SJCRH30 (cell line): Measurements from ENCODE around the gene UGT2B15. TPM values are rescaled to one million over a fixed set of nuclear protein-coding genes. Genes with fewer than 3 reads are reported as not detected.

Experiments
- DNase-seq, 2 experiments: peaks; one replicate each; pipeline ENCODE4 v3.0.0-alpha.2; 2015 to 2020
- H3K27ac ChIP-seq: fragments of 250-450 bp; sonication (Bioruptor Pico); 2 replicates; pipeline ENCODE4 v1.5.1; 2020; ENCODE audit warnings: mild to moderate bottlenecking, moderate library complexity
- H3K27me3 ChIP-seq: fragments of 250-450 bp; sonication (Bioruptor Pico); 2 replicates; pipeline ENCODE4 v1.5.1; 2020; ENCODE audit warnings: mild to moderate bottlenecking, moderate library complexity
- H3K36me3 ChIP-seq: fragments of 250-450 bp; sonication (Bioruptor Pico); 2 replicates; pipeline ENCODE4 v1.5.1; 2020; ENCODE audit warnings: mild to moderate bottlenecking, moderate library complexity
- H3K4me1 ChIP-seq: fragments of 250-450 bp; sonication (Bioruptor Pico); 2 replicates; pipeline ENCODE4 v1.5.1; 2020; ENCODE audit warnings: mild to moderate bottlenecking, moderate library complexity
- H3K4me3 ChIP-seq: fragments of 250-450 bp; sonication (Bioruptor Pico); 2 replicates; pipeline ENCODE4 v1.5.1; 2020; ENCODE audit warnings: mild to moderate bottlenecking, moderate library complexity
- H3K9me3 ChIP-seq: fragments of 250-450 bp; sonication (Bioruptor Pico); replicated peaks from 2 replicates; pipeline ENCODE4 v1.5.1; 2020; ENCODE audit warnings: mild to moderate bottlenecking, moderate library complexity
- total RNA-seq: library from RNA; depleted of rRNA; stranded (reverse); fragments of >200 nt; shearing (Covaris generic); gene quantifications from 2 replicates; pipeline ENCODE4 v1.2.3, GENCODE V29; 2014; rRNA removed

Gene UGT2B15
- total RNA-seq, 1 experiment from 2014 or later: not detected

GRCh38 chr4:68615699-68616422 lies 54.6 kb downstream of the UGT2B15 start:
- Histone ChIP-seq H3K4me3 (no peak overlapping the region), H3K27ac (no peak overlapping the region), H3K4me1 (no peaks in the 10 kb centered on the region), H3K36me3 (no peaks in the 10 kb centered on the region), H3K27me3 (no peaks in the 10 kb centered on the region), H3K9me3 (no peaks in the 10 kb centered on the region)
- no peak for DNase-seq

GRCh38 chr4:68613752-68614151 lies 56.7 kb downstream of the UGT2B15 start:
- Histone ChIP-seq H3K27me3 (no peaks in the 10 kb centered on the region), H3K36me3 (no peaks in the 10 kb centered on the region), H3K27ac (no peak overlapping the region), H3K4me1 (no peaks in the 10 kb centered on the region), H3K9me3 (no peaks in the 10 kb centered on the region), H3K4me3 (no peak overlapping the region)
- no peak for DNase-seq

GRCh38 chr4:68606240-68606639 lies 64.2 kb downstream of the UGT2B15 start:
- Histone ChIP-seq H3K4me3 (no peak overlapping the region), H3K36me3 (no peaks in the 10 kb centered on the region), H3K27ac (no peak overlapping the region), H3K9me3 (no peaks in the 10 kb centered on the region; the same call in 1 of the 2 replicates), H3K27me3 (no peaks in the 10 kb centered on the region), H3K4me1 (no peaks in the 10 kb centered on the region)
- no peak for DNase-seq

- H3K36me3 ChIP-seq: no peaks in the 10 kb centered on the region
- no peaks in the 10 kb centered on the region; the same call in 1 of the 2 replicates for H3K9me3 ChIP-seq
- DNase-seq: no peak
- H3K4me3 ChIP-seq: no peak overlapping the region
- no peaks in the 10 kb centered on the region for H3K4me1 ChIP-seq
- H3K27me3 ChIP-seq: no peaks in the 10 kb centered on the region
- H3K27ac ChIP-seq: no peak overlapping the region
These were observed 71.3 kb downstream of the UGT2B15 start for GRCh38 chr4:68599150-68599549.

- Histone ChIP-seq H3K36me3 (no peaks in the 10 kb centered on the region), H3K27me3 (no peaks in the 10 kb centered on the region), H3K4me1 (no peaks in the 10 kb centered on the region), H3K27ac (no peak overlapping the region), H3K9me3 (no peaks in the 10 kb centered on the region; the same call in 1 of the 2 replicates), H3K4me3 (no peak overlapping the region)
- DNase-seq: no peak
These were observed 73.0 kb downstream of the UGT2B15 start for GRCh38 chr4:68597482-68597881.

Other genes with a start within 250 kb of the UGT2B15 start
- gene TMPRSS11E, start 223.2 kb downstream of the UGT2B15 start, total RNA-seq: not detected in 2 replicates
- not detected in 2 replicates for gene UGT2B17, start 94.3 kb downstream of the UGT2B15 start, total RNA-seq
- gene UGT2B10, start 145.3 kb upstream of the UGT2B15 start, total RNA-seq: not detected in 2 replicates